ENCODE data around the gene MFAP3.
"Not testable (repeated sequence)": the region's sequence is repeated elsewhere in the genome, so short reads cannot be mapped to it uniquely, and the experiment has no call there.

MFAP3 gene

DNA sequence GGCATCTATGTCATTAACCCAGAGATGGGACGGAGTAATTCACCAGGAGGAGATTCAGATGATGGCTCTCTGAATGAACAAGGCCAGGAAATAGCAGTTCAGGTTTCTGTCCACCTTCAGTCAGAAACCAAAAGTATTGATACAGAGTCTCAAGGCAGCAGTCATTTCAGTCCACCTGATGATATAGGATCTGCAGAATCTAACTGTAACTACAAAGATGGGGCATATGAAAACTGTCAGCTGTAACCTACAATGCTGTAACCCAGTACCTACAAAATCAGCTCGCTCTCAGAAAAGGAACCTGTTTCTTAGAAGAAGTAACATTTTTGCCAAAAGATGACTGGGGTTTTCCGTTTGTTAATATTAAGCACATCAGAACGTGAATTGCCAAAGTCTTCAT, 14.7 kb downstream of the MFAP3 start:
- no peak for DNase-seq (ENCODE audit: low spot score)

DNA sequence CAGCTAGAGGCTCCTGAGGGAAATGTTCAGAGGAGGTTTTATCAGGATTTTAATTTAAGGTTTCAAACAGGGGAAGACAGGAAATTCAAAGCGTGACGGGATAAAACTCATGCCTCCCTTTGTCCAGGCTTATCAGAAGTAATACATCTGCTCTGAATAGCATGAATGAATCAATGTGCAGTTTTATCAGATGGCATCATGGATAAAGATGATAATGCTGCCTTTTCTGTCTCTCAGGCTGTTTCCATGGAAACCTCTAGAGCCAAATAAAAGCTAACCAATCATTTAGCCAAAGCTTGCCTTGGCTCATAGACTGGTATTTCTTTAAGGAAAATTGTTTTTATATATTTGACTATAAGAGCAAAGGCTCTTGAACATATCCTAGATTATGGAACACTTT, 16.4 kb downstream of the MFAP3 start:
- DNase-seq (ENCODE audit: low spot score) = no peak

- DNase-seq (ENCODE audit: low spot score) = no peak
These were observed 19.6 kb downstream of the MFAP3 start for GRCh38 chr5:154058055-154059038.

GRCh38 chr5:154059039-154059430, 20.3 kb downstream of the MFAP3 start:
- DNase-seq (ENCODE audit: low spot score) = no peak

DNA sequence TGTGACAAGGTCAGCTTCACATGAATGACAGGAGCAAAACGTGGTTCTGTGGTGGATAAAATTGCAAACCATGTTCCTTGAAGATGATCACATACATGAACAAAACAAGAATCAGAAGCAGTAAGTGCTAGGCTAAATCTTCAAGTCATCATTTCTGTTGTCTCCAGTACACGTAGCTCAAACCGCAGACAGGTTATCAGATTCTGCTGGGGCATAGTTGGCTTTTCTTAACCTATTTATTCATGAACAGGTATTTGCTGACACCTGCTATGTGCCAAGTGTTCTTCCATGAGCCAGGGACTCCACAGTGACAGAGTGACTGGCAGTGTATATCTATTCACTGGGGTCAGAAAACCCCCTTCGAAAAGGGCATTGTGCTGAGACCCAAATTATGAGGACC, 20.8 kb downstream of the MFAP3 start:
- DNase-seq (ENCODE audit: low spot score) = no peak

DNA sequence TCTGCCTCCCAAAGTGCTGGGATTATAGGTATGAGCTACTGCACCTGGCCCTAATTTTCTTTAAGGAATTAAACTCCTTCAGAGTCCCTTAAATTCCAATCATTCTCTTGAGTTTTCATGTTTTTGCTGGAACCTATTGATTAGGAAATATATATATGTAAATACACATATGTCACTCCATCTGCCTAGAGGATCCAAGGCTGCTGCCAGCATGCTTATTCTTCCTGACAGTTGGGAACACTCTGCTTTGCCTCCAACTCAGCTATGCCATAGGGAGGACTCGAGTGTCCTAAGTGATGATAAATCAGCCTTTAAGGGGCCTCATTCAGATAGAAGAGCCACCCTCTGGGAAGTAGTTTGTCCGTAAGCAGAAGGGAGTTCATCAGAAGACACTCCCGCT, 21.8 kb downstream of the MFAP3 start:
- DNase-seq (ENCODE audit: low spot score) = no peak

DNA sequence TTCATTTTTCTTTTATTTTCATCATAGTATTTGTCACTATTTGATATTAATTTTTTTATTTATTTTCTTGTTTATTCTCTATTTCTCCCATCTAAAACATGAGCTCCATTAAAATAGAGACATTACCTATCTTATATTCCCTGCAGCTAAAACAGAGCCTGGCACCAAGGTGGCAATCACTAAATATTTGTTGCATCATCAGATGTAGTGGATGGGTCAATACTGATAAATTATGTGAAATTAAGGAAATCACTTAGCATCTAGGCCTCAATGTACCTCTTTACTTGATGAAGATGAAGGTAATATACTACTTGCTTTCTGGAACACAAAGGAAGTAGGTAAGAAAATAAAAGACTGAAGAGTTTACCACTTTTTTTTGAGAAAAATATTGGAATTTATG, 24.6 kb downstream of the MFAP3 start:
- DNase-seq (ENCODE audit: low spot score) = no peak

GRCh38 chr5:154065971-154066370, 27.2 kb downstream of the MFAP3 start:
- DNase-seq (ENCODE audit: low spot score) = no peak

GRCh38 chr5:154069854-154070253, 31.1 kb downstream of the MFAP3 start:
- not testable (repeated sequence) for DNase-seq (ENCODE audit: low spot score)

GRCh38 chr5:154071799-154072413, 33.1 kb downstream of the MFAP3 start:
- DNase-seq (ENCODE audit: low spot score) = no peak

GRCh38 chr5:154072414-154073171, 33.8 kb downstream of the MFAP3 start:
- DNase-seq (ENCODE audit: low spot score) = peak; percentile 83

GRCh38 chr5:154076240-154076922, 37.6 kb downstream of the MFAP3 start:
- no peak for DNase-seq (ENCODE audit: low spot score)

DNA sequence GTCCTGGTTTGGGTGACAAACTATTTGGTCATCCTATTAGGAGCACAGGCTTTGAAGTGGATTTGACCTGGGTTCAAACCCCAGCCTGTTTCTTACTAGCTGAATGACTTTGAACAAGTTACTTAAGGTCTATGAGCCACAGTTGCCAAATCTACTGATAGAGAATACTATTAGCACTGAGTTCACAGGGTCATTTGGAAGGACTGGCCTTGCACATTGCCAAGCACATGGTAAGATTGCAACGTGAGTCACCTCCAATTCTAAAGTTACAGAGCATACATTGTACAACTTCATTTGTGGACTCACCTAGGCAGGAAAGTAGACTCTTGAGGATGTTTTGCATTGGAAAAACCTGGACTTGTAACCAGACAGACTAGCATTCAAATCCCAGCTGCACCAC, 38.9 kb downstream of the MFAP3 start:
- DNase-seq (ENCODE audit: low spot score) = no peak

GRCh38 chr5:154078272-154078671, 39.5 kb downstream of the MFAP3 start:
- no peak for DNase-seq (ENCODE audit: low spot score)

- no peak for DNase-seq (ENCODE audit: low spot score)
These were observed 42.5 kb downstream of the MFAP3 start for GRCh38 chr5:154081246-154081645.

DNA sequence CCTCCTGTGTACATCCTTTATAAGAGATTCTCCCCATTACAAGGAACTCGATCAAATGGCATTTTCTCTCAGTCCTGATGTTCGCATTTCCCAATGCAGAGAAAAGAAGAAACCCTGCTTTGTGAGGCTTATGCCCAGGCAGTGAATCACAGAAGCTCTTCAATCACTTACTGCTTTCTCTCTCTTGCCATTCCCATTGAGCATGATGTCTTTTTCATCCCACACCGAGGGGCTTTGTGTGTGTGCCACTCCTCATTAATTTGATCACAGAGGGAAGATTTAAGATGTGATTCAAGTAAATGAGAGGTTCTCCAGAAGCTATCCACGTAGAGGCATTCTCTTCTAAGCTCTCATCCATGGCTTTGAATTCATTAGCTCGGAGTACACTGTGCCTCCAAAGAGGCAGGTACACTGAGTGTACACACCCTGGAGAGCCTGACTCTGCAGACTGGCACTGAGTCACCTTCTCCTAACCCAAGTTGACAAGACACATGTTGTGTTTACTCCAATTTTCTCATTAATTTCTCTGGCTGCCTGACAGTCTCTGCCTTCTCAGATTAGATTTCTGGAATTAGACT, 45.4 kb downstream of the MFAP3 start:
- no peak for DNase-seq (ENCODE audit: low spot score)

GRCh38 chr5:154086146-154086545, 47.4 kb downstream of the MFAP3 start:
- no peak for DNase-seq (ENCODE audit: low spot score)

- DNase-seq (ENCODE audit: low spot score) = no peak
These were observed 47.9 kb downstream of the MFAP3 start for GRCh38 chr5:154086641-154087040.

DNA sequence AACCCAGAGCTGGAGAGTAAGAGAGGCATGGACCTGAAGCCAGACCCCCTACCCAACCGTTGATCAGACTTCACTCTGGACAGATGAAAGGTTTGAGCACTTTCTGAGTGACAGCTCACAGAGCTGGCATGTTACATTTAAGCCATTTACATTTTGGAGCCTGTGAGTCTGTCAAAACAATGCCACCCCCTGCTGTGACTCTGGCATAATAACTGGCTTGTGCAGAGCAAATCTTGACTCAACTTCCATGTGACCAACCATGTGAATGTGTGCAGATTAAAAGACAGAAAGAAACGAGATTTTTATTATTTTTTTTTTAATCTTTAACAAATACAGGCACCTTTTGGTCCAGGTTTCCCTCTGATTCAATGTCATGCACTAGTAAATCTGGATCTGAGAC, 48.5 kb downstream of the MFAP3 start:
- DNase-seq (ENCODE audit: low spot score) = no peak

GRCh38 chr5:154088801-154089200, 50.0 kb downstream of the MFAP3 start:
- DNase-seq (ENCODE audit: low spot score) = no peak

- DNase-seq (ENCODE audit: low spot score) = no peak
These were observed 51.9 kb downstream of the MFAP3 start for GRCh38 chr5:154090656-154091055.
